Measurements from ENCODE around the gene PARP9.

DNA sequence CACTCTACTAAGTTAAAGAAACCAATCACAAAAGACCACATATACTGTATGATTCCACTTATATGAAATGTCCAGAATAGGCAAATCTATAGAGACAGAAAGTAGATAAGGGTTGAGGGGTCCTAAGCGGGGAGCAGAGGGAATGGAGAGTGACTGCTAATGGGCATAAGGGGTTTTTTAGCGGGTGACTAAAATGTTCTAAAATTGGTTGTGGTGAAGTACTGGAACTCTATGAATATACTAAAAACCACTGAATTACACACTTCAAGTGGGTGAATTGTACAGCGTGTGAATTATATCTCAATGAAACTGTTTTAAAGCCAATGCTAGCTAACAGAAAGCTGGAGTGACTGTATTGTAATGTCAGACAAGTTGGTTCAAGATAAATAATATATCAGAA is 82.7 kb downstream of the PARP9 start:
- TF ChIP-seq EZH2 (IDR thresholded peaks at IDR 0.05; ENCODE audit: borderline replicate concordance): no peak
- TF ChIP-seq, protein P1, sequence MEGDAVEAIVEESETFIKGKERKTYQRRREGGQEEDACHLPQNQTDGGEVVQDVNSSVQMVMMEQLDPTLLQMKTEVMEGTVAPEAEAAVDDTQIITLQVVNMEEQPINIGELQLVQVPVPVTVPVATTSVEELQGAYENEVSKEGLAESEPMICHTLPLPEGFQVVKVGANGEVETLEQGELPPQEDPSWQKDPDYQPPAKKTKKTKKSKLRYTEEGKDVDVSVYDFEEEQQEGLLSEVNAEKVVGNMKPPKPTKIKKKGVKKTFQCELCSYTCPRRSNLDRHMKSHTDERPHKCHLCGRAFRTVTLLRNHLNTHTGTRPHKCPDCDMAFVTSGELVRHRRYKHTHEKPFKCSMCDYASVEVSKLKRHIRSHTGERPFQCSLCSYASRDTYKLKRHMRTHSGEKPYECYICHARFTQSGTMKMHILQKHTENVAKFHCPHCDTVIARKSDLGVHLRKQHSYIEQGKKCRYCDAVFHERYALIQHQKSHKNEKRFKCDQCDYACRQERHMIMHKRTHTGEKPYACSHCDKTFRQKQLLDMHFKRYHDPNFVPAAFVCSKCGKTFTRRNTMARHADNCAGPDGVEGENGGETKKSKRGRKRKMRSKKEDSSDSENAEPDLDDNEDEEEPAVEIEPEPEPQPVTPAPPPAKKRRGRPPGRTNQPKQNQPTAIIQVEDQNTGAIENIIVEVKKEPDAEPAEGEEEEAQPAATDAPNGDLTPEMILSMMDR (IDR thresholded peaks at IDR 0.05; ENCODE audit: poor library complexity): no peak
